Measurements from ENCODE around the gene ESYT2. TPM values are rescaled to one million over a fixed set of nuclear protein-coding genes. Genes with fewer than 3 reads are reported as not detected.
"Not testable (repeated sequence)": the region's sequence is repeated elsewhere in the genome, so short reads cannot be mapped to it uniquely, and the experiment has no call there.

Gene ESYT2
- total RNA-seq, 1 donor from 2014 or later, result 226 TPM

DNA sequence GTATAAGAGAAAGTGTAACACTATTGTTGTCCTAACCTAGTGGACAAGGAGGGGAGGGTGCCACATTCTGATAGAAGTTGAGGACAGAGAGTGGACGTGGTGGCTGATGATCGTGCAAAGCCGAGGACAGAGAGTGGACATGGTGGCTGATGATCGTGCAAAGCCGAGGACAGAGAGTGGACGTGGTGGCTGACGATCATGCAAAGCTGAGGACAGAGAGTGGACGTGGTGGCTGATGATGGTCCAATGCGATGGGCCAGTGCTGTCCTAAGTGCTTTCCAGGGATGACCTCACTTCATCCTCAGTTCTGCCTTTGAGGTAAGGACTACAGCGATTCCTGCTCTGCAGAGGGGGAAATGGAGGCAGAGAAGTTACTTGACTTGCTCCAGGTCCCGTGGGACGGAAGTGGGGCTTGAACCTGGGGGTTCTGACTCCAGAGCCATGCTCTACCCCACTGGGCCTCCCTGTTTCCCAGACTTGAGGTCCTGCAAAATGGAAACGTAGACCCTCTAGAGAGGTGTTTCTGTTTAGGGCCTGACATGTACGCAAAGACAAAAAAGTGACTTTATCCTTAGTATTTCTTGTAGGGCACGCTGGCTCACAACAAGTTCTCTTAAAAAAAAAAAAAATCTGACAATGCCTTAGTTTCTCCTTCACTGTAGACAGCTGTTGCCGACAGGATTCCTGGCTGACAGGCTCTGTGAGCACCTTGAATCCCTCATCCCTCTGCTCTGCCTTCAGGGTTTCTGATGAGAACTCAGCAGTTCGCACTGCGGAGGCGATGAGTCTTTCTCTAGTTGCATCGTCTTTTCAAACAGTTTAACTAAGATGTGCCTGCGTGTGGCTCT lies 104.4 kb downstream of the ESYT2 start:
- DNase-seq (ENCODE audit: low read depth), result no peak

DNA sequence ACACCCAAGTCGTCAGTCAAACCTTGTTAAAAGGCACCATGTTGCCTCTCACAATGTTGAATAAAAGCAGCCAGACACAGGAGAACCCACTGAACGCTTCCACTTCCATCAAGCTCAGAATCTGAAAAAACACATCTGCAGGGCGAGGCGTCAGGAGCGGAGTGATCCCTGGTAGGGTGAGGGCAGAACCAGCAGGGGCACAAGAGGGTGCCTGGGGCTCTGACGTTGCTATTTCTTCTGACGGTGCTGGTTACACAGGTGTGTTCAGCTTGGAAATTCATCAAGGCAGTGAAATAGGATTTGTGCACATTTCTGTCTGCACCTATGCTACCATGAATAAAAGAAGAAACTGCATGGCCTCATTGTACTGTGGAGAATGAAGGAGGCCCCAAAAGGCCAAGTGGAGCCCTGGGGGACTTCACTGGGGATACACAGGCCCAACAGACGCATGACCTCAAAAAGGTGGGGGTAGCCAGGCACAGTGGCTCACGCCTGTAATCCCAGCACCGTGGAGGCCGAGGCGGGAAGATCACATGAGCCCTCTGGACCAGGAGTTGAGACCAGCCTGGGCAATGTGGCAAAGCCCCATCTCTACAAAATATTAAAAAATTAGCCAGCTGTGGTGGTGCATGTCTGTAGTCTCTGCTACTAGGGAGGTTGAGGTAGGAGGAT lies 105.5 kb downstream of the ESYT2 start:
- DNase-seq (ENCODE audit: low read depth), result no peak

- no peak for DNase-seq (ENCODE audit: low read depth)
These were observed 106.0 kb downstream of the ESYT2 start for GRCh38 chr7:158723266-158723665.

DNA sequence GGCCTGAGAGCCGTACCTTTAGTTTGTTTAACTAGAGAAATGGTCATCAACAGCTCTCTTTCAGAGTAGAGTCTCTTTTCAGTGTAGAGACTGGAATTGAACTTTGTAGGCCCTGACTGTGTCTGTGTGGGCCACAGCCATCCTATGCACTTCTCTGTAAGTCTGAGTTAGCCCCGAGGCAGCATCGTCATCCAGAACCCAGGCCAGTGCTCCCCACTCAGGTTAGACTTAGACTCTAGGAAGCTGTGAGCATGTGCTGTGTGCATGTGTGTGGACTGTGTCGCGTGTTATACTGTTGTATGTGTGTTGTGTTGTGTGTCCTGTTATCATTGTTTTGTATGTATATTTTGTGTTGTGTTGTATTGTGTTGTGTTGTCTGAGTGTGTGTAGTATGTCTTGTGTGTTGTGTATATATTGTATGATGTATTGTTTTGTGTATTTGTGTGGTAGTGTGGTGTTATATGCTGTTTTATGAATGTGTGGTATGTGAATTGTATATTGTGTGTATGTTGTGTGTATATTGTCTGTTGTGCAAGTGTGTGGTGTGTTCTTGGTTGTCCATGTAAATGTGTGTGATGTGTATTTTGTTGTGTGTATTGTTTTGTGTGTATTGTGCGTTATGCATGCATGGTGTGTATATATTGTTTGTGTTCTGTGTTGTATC lies 106.6 kb downstream of the ESYT2 start:
- DNase-seq (ENCODE audit: low read depth), result no peak

GRCh38 chr7:158720112-158720511 lies 109.2 kb downstream of the ESYT2 start:
- no peak for DNase-seq (ENCODE audit: low read depth)

- no peak for DNase-seq (ENCODE audit: low read depth)
These were observed 112.5 kb downstream of the ESYT2 start for GRCh38 chr7:158716802-158717201.

- no peak for DNase-seq (ENCODE audit: low read depth)
These were observed 118.6 kb downstream of the ESYT2 start for GRCh38 chr7:158710651-158711102.

GRCh38 chr7:158707610-158708009 lies 121.7 kb downstream of the ESYT2 start:
- DNase-seq (ENCODE audit: low read depth), result no peak

DNA sequence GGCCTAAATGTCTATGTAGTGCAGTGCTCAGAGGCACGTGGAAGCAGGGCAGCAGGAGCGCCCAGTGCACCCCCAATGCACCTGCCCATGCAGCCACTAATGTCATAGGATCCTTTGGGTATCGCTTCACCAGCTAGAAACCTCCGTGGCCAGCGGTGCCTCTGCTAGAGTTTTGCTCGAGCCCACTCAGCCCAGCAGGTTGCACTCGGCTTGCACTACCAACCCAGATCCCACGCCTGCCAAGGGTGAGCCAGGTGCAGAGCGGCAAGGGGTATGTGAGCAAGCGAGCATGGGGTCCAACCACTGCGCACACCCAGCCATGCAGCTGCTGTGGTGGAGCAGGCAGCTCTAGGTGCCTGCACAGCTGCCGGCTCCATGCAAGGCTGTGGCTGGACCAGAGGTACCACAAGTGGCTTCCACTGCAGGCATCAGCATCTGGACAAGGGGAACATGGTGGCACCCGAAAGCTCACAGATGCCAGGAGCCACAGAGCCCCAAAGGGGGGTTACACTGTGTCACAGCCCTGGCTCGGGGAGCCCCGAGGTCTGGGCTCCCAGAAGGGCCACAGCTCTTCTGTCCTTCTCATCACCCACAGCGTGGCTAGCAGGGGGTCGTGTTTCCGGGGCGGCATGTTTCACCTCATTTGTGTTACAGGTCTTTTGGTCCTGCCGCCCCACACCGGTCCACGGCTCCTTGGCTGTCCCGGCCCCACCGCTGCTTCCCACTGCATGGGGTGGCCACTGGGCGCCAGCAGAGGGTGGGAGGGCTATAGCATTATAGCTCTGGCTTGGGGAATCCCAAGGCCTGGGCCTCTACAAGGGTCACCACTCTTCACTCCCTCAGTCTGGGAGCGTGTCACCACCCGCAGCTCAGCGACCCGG lies 122.4 kb downstream of the ESYT2 start:
- DNase-seq (ENCODE audit: low read depth), result no peak

DNA sequence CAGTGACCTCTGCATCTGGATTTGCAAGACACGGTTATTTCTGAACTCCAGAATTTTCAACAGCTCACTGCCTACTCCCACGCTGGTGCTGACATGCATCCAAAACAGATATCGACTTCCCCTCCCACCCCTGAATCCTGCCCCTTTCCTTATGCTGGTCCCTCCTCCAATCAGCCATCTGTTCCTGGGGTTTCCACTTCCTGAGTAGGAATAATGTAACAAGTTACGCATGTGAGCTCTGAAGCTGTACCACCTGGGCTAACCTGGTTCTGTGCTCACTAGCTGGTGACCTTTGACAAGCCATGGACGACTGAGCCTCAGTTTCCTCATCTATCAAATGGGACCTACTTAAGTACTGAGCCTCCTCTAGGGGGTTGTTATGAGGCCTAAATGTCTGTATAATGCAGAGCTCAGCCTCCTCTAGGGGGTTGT lies 123.0 kb downstream of the ESYT2 start:
- no peak for DNase-seq (ENCODE audit: low read depth)

DNA sequence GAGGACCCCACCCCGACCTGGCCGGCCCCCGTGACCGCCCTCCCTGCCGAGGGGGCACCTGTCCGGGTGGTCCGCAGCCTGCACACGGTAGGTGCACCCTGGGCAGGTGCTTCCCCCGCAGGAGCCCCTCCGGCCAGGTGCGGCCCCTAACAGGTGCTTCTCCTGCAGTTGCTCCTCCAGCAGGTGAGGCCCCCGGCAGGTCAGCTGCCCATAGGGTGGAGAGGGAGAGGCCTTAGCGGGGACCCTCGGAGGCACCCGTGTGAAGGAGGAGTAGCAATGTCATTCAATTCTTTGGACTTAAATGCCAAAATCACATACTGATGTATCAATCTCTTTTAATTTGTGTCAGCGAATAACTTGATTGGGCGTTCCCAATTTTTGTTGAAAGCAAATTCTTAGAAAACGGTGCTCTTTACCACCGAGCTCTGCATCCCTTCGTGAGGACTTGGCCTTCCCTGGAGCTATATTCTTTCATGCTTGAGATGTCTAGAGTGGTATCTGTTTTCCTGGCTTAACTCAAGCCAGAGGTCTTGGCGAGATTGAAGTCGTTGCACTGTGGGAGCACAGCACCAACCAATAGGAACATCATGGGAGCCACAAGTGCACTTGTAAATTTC lies 124.0 kb downstream of the ESYT2 start:
- peak; percentile 15 for DNase-seq (ENCODE audit: low read depth)

GRCh38 chr7:158704524-158705233 lies 124.6 kb downstream of the ESYT2 start, which contains the start of gene NCAPG2:
Gene NCAPG2 (minus strand): TSS chr7:158704804. CDS start chr7:158701899, 2,905 bp downstream.
- DNase-seq (ENCODE audit: low read depth), result peak; percentile 92

DNA sequence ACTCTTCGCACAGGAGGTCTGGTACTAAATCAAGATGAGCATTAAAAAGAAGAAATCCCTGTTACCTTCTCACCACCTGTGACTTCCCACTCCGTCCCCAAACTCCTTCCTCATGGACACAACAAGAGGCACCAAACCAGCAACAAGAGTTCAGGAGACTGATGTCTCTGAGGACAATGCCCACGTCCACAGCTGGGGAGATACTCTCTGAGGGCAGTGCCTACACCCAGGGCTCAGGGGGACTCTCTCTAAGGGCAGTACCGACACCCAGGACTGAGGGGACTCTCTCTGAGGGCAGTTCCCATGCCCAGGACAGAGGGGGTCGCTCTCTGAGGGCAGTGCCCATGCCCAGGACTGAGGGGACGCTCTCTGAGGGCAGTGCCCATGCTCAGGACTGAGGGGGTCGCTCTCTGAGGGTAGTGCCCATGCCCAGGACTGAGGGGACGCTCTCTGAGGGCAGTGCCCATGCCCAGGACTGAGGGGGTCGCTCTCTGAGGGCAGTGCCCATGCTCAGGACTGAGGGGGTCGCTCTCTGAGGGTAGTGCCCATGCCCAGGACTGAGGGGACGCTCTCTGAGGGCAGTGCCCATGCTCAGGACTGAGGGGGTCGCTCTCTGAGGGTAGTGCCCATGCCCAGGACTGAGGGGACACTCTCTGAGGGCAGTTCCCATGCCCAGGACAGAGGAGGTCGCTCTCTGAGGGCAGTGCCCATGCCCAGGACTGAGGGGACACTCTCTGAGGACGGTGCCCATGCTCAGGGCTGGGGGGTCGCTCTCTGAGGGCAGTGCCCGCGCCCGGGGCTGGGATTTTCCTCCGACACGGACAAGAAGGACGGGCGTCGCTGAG lies 125.4 kb downstream of the ESYT2 start:
- DNase-seq (ENCODE audit: low read depth), result not testable (repeated sequence)

DNA sequence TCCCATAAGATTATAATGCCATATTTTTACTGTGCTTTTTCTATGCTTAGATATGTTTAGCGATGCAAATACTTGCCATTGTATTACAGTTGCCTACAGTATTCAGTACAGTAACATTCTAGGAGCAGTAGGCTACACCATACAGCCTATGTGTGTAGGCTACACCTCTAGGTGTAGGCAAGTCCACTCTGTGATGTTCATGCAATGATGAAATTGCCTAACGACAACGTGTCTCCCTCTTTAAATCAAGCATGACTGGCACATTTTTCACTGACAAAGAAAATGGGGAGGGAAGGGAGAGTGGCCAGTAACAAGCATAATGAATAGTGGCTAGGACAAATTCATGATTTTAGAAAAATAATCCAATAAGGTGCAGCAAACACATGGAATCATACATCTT lies 126.4 kb downstream of the ESYT2 start:
- no peak for DNase-seq (ENCODE audit: low read depth)

DNA sequence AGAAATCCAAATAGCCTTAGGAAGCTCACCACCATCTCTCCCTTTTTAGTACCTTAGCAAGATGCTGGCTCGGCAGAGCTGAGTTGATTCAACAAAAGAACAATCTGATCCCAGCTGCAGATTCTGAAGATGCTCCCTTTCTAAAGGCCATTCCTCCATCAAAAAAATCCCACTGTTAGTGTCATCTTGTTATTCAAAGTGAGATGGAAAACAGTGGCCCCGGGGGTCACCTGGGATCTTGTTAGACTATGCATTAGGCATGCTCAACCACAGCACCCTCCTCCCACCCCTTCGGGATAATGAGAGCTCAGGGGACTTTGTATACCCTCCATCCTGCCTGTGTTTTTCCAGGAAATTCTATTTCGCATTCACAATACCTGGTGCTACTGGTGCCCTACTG lies 127.1 kb downstream of the ESYT2 start:
- no peak for DNase-seq (ENCODE audit: low read depth)

DNA sequence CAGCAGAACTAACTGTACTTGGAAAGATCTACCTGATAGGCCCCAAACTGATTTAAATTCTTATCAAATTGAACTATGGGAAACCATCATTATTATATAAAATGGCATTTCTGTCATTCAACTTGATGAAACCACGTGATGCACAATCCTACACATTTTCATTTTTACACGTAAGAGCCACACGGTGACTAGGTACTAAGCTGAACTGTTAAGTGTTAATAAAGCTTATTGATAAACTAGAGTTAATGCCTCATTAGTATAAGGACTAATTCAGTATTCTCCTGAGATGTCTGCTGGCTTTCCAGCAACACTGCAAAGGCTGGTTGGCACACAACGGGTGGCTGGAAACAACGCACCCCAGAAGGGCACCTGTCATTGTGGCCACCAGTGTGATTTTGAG lies 129.3 kb downstream of the ESYT2 start:
- no peak for DNase-seq (ENCODE audit: low read depth)

DNA sequence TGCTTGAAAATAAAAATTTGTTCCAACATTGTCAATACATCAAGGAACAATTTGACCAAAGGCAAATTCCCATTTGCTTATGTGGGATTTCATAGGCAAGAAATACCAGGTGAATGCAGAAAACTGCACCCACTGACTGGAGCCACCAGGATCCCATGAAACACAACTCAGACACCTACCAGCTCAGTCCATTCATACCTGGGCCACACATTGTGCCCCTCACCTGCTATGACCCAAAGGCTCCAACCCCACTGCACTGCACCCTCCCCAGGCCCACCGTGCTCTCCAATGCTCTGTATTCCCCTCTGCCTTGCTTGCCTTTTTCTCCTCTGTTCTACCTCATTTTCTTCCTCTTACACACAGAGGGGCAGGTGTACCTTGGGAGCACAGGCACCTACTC lies 130.0 kb downstream of the ESYT2 start:
- DNase-seq (ENCODE audit: low read depth), result no peak

- no peak for DNase-seq (ENCODE audit: low read depth)
These were observed 130.6 kb downstream of the ESYT2 start for GRCh38 chr7:158698657-158699195.

DNA sequence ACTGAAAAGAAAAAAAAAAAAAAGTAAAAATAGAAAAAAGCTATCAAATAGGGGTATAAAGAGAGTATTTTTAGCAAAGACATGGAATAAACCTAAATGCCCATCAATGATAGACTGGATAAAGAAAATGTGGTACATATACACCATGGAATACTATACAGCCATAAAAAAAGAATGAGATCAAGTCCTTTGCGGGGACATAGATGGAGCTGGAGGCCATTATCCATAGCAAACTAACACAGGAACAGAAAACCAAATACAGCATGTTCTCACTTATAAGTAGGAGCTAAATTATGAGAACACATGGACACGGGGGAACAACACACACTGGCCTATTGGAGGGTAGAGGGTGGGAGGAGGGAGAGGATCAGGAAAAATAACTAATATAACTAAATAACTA lies 131.7 kb downstream of the ESYT2 start:
- not testable (repeated sequence) for DNase-seq (ENCODE audit: low read depth)

All from renal cortical epithelial cell (primary cell).